Measurements from ENCODE around the gene AGPAT4. TPM values are rescaled to one million over a fixed set of nuclear protein-coding genes. Genes with fewer than 3 reads are reported as not detected.

AGPAT4 gene
- total and polyA plus RNA-seq, 2 donors (not counting 1 experiment from before 2014, with no cell fraction given), result 4.4 to 6.1 TPM

DNA sequence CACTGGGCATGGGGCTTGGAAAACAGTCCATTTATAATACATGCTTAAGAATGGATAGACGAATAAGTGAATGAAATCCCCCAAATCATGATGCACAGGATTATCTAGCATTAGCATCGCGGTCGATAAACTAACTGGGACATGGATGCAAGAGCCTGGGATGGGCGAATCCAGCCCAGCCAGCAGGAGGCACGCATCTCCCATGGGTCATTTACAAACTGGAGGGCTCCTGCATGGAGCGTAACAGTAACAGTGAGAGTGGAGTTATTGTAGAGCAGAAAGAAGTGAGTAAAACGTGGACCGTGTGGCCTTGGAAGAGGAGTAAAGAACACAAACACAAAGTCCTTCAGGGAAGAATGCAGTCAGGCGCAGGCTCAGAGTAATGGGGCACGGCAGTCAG, 136.5 kb downstream of the AGPAT4 start:
- ChIA-PET POLR2A (no interaction called here), CTCF (no interaction called here)
- Histone ChIP-seq H3K27ac (ENCODE audit: low read length in 2 of 2) (no peak overlapping the region), H3K36me3 (replicated peaks in 1 of 2; ENCODE audit: control extremely low read depth in 1 of 2, control insufficient read depth in 1 of 2, extremely low read depth in 1 of 2, insufficient read depth in 2 of 2, low read length in 1 of 2) (peaks cover 0 to 3% of the 10 kb centered on the region in 2 experiments), H3K27me3 (replicated peaks in 1 of 4; ENCODE audit: control extremely low read depth in 1 of 4, control insufficient read depth in 3 of 4, insufficient read depth in 4 of 4, low read length in 3 of 4) (no peaks in the 10 kb centered on the region), H3K79me2 (ENCODE audit: control insufficient read depth, insufficient read depth, low read length) (no peaks in the 10 kb centered on the region), H3K4me3 (ENCODE audit: control extremely low read depth in 1 of 5, extremely low read depth in 1 of 5, insufficient read depth in 1 of 5, low read depth in 2 of 5, low read length in 4 of 5) (no peak overlapping the region), H3K9me3 (ENCODE audit: control extremely low read depth in 1 of 3, control insufficient read depth in 2 of 3, insufficient read depth in 1 of 3, low read length in 2 of 3) (no peaks in the 10 kb centered on the region), H3K4me2 (replicated peaks; ENCODE audit: low read depth, low read length, poor library complexity, severe bottlenecking) (no peak overlapping the region), H2AFZ (ENCODE audit: insufficient read depth, low read depth, low read length, poor library complexity, severe bottlenecking) (no peak overlapping the region), H4K20me1 (ENCODE audit: control insufficient read depth, insufficient read depth, low read length, poor library complexity, severe bottlenecking) (no peaks in the 10 kb centered on the region), H3K4me1 (ENCODE audit: control insufficient read depth in 2 of 2, insufficient read depth in 2 of 2, low read length in 2 of 2) (peaks cover 7 to 16% of the 10 kb centered on the region in 2 donors), H3K9ac (ENCODE audit: low read length) (no peak overlapping the region)
- no peak for DNase-seq
- Mint-ChIP-seq H3K27ac (no peak overlapping the region), H3K9me3 (ENCODE audit: insufficient read depth) (no peaks in the 10 kb centered on the region), H3K4me3 (no peak overlapping the region), H3K27me3 (no peaks in the 10 kb centered on the region), H3K4me1 (peaks cover 9% of the 10 kb centered on the region)
- TF ChIP-seq, protein P1, sequence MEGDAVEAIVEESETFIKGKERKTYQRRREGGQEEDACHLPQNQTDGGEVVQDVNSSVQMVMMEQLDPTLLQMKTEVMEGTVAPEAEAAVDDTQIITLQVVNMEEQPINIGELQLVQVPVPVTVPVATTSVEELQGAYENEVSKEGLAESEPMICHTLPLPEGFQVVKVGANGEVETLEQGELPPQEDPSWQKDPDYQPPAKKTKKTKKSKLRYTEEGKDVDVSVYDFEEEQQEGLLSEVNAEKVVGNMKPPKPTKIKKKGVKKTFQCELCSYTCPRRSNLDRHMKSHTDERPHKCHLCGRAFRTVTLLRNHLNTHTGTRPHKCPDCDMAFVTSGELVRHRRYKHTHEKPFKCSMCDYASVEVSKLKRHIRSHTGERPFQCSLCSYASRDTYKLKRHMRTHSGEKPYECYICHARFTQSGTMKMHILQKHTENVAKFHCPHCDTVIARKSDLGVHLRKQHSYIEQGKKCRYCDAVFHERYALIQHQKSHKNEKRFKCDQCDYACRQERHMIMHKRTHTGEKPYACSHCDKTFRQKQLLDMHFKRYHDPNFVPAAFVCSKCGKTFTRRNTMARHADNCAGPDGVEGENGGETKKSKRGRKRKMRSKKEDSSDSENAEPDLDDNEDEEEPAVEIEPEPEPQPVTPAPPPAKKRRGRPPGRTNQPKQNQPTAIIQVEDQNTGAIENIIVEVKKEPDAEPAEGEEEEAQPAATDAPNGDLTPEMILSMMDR (IDR thresholded peaks at IDR 0.05), result no peak
- TF ChIP-seq EZH2 (IDR thresholded peaks at IDR 0.05; ENCODE audit: borderline replicate concordance, insufficient read depth, low read depth, low read length, poor library complexity, severe bottlenecking), result no peak
- no peak for ATAC-seq (ENCODE audit: low read depth)
- intact Hi-C loops (cut with micrococcal nuclease), result no loop called here
- 100% methylated on average over 8 of the region's 11 CpGs for WGBS (ENCODE audit: insufficient coverage)

DNA sequence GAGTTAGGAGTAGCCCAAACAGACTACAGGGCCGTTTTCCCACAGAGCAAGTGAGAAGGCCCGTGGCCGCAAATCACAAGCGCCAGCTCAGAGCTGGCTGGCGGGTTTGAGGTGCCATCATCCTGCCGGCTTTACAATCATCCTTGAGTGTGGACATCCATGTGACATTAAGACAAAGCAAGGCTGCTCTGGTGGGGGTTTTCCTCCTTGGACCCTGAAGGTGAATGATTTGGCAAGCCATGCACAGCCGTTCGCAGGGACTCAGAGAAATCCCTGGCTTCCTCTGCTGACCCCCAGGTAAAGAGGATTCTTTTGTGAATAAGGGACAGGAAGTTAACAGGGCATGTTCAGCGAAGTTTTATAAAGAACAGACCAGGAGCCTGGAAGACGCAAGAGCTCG, 137.2 kb downstream of the AGPAT4 start:
- intact Hi-C loops (cut with micrococcal nuclease), result no loop called here
- Histone ChIP-seq H3K36me3 (replicated peaks in 1 of 2; ENCODE audit: control extremely low read depth in 1 of 2, control insufficient read depth in 1 of 2, extremely low read depth in 1 of 2, insufficient read depth in 2 of 2, low read length in 1 of 2) (peaks cover 0 to 4% of the 10 kb centered on the region in 2 experiments), H3K27ac (ENCODE audit: low read length in 2 of 2) (no peak overlapping the region), H3K79me2 (ENCODE audit: control insufficient read depth, insufficient read depth, low read length) (no peaks in the 10 kb centered on the region), H2AFZ (ENCODE audit: insufficient read depth, low read depth, low read length, poor library complexity, severe bottlenecking) (no peak overlapping the region), H3K9ac (ENCODE audit: low read length) (no peak overlapping the region), H3K9me3 (ENCODE audit: control extremely low read depth in 1 of 3, control insufficient read depth in 2 of 3, insufficient read depth in 1 of 3, low read length in 2 of 3) (no peaks in the 10 kb centered on the region), H3K4me3 (ENCODE audit: control extremely low read depth in 1 of 5, extremely low read depth in 1 of 5, insufficient read depth in 1 of 5, low read depth in 2 of 5, low read length in 4 of 5) (no peak overlapping the region), H3K4me2 (replicated peaks; ENCODE audit: low read depth, low read length, poor library complexity, severe bottlenecking) (no peak overlapping the region), H4K20me1 (ENCODE audit: control insufficient read depth, insufficient read depth, low read length, poor library complexity, severe bottlenecking) (no peaks in the 10 kb centered on the region), H3K4me1 (ENCODE audit: control insufficient read depth in 2 of 2, insufficient read depth in 2 of 2, low read length in 2 of 2) (peaks cover 7 to 16% of the 10 kb centered on the region in 2 donors), H3K27me3 (replicated peaks in 1 of 4; ENCODE audit: control extremely low read depth in 1 of 4, control insufficient read depth in 3 of 4, insufficient read depth in 4 of 4, low read length in 3 of 4) (no peaks in the 10 kb centered on the region)
- Mint-ChIP-seq H3K4me3 (no peak overlapping the region), H3K9me3 (ENCODE audit: insufficient read depth) (no peaks in the 10 kb centered on the region), H3K27ac (no peak overlapping the region), H3K4me1 (peaks cover 9% of the 10 kb centered on the region), H3K27me3 (no peaks in the 10 kb centered on the region)
- TF ChIP-seq EZH2 (IDR thresholded peaks at IDR 0.05; ENCODE audit: borderline replicate concordance, insufficient read depth, low read depth, low read length, poor library complexity, severe bottlenecking), result no peak
- TF ChIP-seq, protein P1 (IDR thresholded peaks at IDR 0.05), result no peak
- ATAC-seq (ENCODE audit: low read depth) (no peak), DNase-seq (no peak)
- WGBS (ENCODE audit: insufficient coverage), result 94% methylated on average over 11 of the region's 11 CpGs
- ChIA-PET CTCF (no interaction called here), POLR2A (no interaction called here)

Data from B cell (primary cell).